SK-N-MC (cell line): ENCODE data around the gene LIPM.

Experiments
- EZH2 ChIP-seq: fragments of 200-600 bp; sonication (generic); IDR thresholded peaks from one replicate; pipeline ENCODE4 v1.6.1; 2017; ENCODE audit warnings: antibody characterized with exemption
- FOXP2 ChIP-seq: optimal IDR thresholded peaks from 2 replicates; pipeline ENCODE3; 2011; ENCODE audit warnings: mild to moderate bottlenecking, moderate library complexity; ENCODE audit not compliant: insufficient read depth; ENCODE audit errors: extremely low read length, control extremely low read depth
- POLR2AphosphoS5 ChIP-seq: IDR thresholded peaks from 2 replicates; pipeline ENCODE4 v1.6.1; 2012; ENCODE audit warnings: mild to moderate bottlenecking, low read depth, low read length, borderline replicate concordance

- TF ChIP-seq EZH2 (no peak), POLR2AphosphoS5 (no peak), FOXP2 (no peak)
Observed at GRCh38 chr10:88809621-88810020, 7.1 kb downstream of the LIPM start.
